CMK (cell line): ENCODE results near the gene GYG1.

Source experiments
- DNase-seq: peaks from one replicate; pipeline ENCODE4 v3.0.0-alpha.2; 2010; ENCODE audit warnings: low read depth

GYG1 gene

GRCh38 chr3:148990236-148990635 is 1.1 kb upstream of the GYG1 start:
- DNase-seq = no peak

DNA sequence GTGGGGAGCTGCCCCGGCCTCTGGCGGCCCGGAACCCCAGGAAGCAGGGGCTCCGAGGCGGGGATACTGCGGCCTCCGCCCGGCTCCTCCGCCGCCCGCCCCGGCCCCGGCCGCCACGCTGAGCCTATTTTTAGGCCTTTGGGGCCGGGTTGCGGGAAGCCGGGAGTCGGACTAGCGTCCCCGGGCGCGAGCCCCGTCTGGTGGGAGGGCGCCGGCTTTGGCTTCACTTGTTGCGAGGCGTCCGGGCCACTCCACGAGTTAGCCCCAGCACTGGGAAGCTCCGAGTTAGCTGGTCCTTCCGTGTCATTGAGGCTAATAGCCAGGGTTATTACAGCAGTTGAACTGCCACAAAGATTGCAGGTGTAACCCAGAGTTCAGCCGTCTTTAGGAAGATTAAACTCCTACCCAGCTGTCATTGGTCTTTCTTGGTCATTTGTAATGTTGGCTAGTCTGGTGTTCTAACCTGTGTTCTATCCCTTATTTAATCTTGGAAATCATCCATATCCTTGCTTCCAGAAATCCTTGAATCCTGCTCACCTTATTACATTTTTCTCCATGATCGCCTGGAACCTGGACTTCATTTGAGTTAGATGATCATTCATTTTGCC is 791 bp downstream of the GYG1 start:
- no peak for DNase-seq

DNA sequence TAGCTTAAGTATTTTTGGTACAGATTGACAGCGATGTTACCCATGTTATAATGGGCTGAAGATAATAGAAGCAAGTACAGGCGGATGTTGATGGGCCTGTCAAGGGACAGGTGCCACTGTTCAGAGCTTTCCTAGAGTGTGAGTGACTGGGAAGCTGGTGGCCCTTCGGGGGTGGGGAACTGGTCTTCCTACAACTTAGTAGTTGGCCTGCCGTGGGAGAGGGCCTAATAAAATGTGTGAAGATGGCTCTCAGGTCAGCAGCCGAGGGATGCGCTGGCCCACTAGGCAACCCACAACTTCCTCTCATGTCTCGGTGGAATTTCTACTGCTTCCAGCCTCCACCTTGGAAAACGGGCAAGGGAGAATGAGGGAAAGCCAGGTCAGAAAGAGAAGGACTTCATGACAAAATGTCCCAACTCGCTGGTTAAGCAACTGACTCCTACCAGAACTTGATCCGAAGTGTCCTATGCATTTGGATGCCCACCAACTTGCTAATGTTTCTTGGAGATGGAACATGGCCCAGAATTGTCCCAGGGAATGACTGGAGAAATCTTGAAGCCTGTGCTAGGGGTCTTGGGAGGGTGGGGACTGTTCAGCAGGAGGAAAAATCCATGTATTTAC is 1.4 kb downstream of the GYG1 start:
- no peak for DNase-seq

DNA sequence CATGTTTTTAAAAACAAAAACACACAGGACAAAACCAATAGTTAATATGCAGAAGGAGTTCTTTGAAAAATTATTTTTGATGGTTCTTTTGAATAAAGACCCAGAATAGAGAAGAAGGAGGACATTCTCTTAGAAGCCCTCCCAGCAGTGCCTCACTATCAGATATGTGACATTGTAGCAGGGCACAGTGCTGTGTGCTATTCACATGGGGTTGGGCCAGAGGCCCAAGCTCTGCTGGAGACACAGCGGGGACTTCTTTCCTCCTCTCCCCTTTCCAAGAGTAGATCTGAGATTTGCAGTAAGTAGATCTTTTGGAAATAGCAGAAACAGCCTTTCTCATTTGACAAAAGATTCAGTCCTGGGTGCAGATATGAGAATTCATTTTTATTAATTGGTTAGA is 6.3 kb downstream of the GYG1 start:
- no peak for DNase-seq

GRCh38 chr3:148998297-148998696 is 7.0 kb downstream of the GYG1 start:
- DNase-seq = no peak

DNA sequence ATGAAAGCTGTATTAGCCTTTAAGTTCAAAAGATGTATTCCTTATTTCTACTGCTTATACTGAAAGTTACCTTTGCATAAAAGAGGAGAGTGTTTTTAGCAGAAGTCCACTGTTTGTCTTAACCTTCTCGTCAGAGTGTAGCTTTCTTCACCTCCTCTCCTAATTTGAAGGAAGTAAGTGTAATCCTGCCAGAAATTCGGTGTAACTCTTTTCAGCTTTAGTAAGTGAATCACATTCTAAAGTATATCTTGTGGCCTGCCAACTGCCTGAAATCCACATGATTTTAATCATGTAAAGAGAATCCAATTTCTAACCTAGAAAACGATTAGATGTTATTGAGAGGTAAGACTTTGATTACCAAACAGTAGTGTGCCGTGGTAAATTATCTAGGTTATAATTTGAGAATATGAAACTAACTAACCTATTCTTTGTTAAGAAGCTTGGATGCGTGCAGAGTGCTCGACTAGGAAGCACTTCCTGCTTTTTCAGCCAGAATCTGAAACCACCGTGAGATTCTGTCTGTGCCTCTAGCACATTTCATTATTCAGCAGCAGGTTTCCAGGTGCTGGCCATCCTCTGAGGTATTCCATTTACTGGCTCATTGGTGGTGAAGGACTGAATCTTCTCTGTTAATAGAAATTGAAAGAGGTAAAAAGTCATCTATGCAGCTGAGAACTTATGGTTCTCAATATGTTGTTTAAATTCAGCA is 7.5 kb downstream of the GYG1 start:
- no peak for DNase-seq

GRCh38 chr3:148999806-149000205 is 8.5 kb downstream of the GYG1 start:
- DNase-seq = no peak

DNA sequence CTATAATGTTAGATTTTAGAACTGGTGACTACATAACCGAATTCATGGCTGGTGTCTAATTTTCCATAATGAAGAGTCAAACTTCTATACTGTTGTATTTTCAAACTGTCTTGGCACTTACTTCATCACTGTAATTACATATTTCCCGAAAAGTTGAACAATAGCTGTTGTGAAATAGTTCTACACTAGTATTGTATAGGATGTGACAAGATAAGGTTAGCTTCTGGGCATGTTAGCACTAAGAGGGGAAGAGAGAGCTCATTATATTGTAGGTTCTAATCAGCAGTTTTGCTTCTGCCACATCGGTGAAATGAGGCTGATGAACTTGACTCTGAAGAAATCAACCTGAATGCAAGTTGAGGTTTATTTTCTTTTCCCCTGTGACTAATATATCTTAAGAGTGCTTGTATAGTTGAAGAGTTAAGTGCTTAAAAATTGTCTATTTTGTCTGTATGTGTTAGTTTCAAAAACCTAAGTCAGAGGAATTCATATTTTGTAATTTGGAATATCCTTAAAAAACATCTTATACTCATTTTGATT is 8.9 kb downstream of the GYG1 start:
- no peak for DNase-seq

DNA sequence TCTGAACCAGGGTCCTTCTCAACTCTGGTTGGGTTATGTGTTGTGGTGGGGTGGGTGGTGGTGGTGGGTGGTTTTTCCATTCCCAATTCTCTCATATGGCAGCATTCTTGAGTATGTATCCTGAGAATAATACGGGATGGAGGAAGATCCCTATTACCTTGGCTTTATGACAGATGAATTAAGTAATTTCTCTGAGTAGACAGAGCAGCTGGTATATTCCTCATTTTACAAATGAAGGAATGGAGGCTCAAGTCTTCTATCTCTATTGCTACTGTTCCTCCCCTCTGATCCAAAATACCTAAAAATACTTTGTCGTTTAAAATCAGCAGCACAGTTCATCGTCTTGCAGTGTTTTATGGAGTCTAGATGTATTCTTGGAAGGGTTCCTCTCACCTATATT is 10.4 kb downstream of the GYG1 start:
- no peak for DNase-seq

DNA sequence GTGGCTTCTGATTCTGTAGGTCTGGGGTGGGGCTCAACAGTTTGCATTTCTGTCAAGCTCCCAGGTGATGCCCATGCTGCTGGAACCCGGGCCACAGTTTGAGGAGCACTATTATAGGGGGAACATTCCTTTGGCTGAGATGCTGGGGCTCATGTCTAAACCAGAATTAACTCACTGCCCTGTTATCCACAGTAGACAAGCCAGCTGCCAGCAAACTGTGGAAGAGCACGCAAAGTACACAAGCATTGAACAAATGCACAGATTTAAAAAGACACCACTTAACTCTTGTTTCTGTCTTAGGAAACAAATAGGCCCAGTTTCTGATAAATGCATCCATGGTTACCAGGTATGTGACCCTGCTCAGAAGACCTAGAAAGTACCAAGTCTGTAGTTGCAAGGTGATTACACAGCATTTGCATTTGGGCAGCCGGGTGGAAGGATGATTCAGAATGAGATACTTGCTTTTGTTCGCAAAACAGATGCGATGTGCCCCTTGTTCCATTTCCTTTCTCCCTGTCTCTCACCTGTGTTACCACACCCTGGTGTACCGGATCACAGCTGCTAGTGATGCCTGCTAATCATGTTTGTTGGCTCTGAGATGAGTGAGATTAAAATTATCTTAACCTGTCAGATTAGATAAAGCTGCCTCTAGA is 12.4 kb downstream of the GYG1 start:
- no peak for DNase-seq

DNA sequence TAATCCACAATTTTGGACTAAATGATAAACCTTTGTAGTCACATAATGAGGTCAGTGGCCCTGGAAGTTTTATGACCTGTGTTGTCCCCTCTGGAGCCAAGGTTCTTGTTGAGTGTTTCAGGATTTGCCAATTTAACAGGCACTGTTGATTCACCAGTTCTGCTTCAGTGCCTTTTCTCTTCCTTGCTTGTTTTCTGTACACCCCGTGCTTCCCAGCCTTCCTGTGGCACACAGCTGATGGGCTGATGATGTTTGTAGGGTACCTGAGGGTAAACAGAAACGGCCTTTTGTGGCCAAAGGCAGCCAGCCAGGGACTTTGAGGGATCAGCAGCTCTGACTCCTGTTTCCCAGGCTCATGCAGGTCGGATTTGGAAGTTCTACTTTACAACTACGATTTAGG is 13.3 kb downstream of the GYG1 start:
- no peak for DNase-seq

DNA sequence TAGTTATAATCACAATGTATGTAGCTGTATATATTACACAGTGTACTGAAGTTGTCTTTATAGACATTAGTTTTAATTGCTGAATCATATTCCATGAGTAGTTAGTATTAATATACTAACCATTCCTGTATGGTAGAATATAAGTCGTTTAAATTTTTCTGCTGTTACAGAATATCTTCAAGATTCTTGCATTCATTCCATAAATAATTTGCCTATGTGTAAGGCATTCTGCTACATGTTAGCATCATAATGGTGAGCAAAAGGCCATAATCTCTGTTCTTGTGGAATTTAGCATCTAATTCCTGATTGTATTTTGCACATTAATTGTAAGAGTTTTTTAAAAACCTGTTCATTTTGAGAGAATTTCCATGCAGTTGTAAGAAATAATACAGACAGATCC is 14.1 kb downstream of the GYG1 start:
- no peak for DNase-seq

DNA sequence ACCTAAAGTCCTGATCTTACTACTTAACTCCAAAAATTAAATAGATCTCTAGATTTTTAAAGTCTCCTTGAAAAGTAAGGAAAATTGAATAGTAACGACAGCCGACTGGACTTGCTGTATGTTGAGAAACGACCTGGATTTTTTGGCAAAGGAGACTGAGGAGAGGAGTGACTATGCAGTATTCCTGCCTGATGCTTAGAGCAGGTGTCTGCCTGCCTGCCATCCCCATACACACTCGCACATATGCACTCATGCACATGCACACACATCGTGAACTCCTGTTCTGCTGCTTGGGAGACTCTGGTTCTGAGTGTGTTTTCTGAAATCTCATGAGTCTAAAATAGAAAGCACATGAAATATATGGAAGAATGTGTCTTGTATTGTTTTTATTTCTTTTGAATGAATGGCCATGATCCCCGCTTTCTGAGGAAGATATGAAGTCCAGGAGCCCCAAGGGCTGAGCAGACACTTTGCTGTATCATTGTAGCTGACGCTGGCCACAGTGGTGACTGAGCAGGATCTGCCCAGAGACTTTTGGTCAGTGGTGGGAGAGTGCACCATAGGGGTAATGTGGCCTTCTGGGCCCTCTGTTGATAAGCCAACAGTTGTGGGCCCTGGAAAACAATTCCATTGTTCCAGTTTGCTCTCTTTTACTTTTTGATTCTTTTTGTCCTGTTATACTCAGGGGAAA is 16.4 kb downstream of the GYG1 start:
- no peak for DNase-seq

GRCh38 chr3:149009732-149010131 is 18.4 kb downstream of the GYG1 start:
- DNase-seq = no peak

DNA sequence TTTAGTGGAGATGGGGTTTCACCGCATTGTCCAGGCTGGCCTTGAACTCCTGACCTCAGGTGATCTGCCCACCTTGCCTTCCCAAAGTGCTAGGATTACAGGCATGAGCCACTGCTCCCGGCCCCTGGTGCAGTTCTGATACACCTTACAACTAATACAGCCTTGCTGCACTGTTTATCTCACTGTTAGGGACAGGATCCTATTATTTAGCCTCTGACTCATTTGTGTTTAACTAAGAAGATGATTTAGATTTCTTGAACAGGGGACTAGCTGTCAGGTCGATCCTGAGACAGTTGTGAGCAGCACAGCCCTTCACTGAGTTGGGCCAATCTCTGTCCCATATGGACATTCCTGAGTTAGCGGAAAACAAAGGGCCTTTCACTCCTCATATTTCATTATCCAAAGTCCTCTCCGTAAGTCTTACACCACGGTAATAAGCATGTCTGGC is 19.2 kb downstream of the GYG1 start:
- no peak for DNase-seq

GRCh38 chr3:149010966-149011365 is 19.6 kb downstream of the GYG1 start:
- no peak for DNase-seq

DNA sequence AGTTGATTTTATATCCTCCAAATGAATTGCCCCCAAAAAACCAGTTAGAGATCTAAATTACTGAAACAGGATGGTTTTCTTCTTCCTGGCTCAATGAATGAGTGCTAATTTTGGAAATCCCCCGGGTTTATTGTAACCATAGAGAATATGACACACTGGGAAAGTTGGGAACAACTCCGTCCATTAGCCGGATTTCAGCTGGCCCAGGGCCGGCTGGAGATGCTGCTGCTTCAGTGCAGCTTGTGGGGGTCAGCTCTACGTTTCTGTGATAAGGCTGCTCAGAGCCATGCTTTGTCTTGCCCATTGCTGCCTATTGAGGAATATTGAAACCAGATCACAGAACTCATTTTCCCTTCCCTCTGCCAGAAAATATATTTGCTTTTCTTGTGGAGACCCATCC is 20.3 kb downstream of the GYG1 start:
- DNase-seq = no peak

GRCh38 chr3:149013726-149014125 is 22.4 kb downstream of the GYG1 start:
- DNase-seq = no peak

DNA sequence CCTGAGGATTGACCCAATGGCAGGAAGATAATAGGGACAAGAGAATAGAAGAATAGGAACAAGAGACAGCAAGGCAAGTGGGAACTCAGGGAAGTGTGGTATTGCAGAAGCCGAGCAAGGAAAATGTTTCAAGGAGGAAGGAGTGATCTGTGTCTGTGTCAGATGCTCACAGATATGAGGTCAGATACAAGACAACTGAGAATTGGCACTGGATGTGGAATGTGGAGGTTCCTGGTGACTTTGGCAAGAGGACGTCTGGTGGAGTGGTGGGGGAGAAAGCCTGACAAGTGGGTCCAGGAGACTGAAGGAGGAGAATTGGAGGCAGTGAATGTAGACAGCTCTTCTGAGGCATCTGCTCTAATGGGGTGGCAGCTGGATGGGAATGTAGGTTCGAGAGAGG is 24.1 kb downstream of the GYG1 start:
- no peak for DNase-seq

GRCh38 chr3:149016242-149016641 is 24.9 kb downstream of the GYG1 start:
- no peak for DNase-seq

GRCh38 chr3:149016669-149017541 is 25.6 kb downstream of the GYG1 start:
- no peak for DNase-seq
